Neutrophil (primary cell): ENCODE measurements around the gene UPF1.

Experiments
- H3K27ac ChIP-seq: fragments of 200-600 bp; sonication (generic); 2 replicates; pipeline ENCODE4 v1.5.1; 2016; ENCODE audit warnings: mild to moderate bottlenecking, moderate library complexity
- H3K27me3 ChIP-seq: fragments of 200-600 bp; sonication (generic); 2 replicates; pipeline ENCODE4 v1.6.0; 2016; ENCODE audit warnings: mild to moderate bottlenecking
- H3K36me3 ChIP-seq: fragments of 200-600 bp; sonication (generic); 2 replicates; pipeline ENCODE4 v1.5.1; 2017
- H3K4me1 ChIP-seq, 2 experiments: fragments of 200-600 bp in 1 of 2; sonication (generic) in 1 of 2; 1 replicate in 1 of 2; 2 replicates in 1 of 2; pipeline versions ENCODE4 v1.5.1 to v1.6.1; 2013 to 2016; ENCODE audit warnings: low read depth in 1 of 2, low read length in 1 of 2, mild to moderate bottlenecking in 1 of 2, moderate library complexity in 1 of 2; ENCODE audit not compliant: control insufficient read depth in 1 of 2, insufficient read depth in 1 of 2
- H3K4me3 ChIP-seq, 2 experiments: fragments of 200-600 bp in 1 of 2; sonication (generic) in 1 of 2; 1 replicate in 1 of 2; 2 replicates in 1 of 2; pipeline ENCODE4 v1.5.1; 2013 to 2016; ENCODE audit warnings: low read depth in 1 of 2, low read length in 1 of 2, mild to moderate bottlenecking in 1 of 2, moderate library complexity in 1 of 2
- H3K9me3 ChIP-seq: fragments of 200-600 bp; sonication (generic); 2 replicates; pipeline ENCODE4 v1.5.1; 2016
- CTCF ChIP-seq: fragments of 200-600 bp; sonication (generic); IDR thresholded peaks from 2 replicates; pipeline ENCODE4 v1.5.1; 2016; ENCODE audit warnings: antibody characterized with exemption

Gene UPF1

DNA sequence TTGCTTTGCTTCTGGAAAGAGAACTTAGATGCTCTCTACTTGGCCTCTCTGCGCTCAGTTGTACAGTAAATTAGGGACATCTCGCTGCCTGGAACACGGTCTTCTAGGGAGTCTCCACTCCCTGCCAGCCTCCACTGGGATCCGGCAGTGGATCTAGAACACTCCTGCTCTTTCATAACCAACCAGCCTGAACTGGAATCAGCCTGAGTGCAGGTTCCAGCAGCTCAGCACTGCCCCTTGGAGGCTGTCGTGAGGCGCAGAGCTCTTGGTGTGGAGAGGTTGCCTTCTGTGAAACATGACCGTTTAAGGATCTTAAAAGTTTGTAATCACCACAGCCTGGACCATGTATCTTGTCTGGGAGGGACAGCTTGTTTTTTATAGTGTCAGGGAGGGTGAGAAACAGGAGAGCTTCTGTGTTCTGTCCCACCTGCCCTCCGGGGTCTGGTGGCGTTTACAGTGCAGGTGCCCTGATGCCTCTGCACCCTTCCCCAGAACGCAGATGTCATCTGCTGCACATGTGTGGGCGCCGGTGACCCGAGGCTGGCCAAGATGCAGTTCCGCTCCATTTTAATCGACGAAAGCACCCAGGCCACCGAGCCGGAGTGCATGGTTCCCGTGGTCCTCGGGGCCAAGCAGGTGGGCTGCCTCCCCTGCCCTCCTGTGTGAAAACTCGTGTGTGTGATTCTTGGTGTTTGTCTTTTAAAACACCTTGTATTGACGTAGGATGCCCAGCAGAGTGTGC lies 24.8 kb downstream of the UPF1 start:
- H3K27me3 ChIP-seq: no peaks in the 10 kb centered on the region
- H3K9me3 ChIP-seq: no peaks in the 10 kb centered on the region
- H3K27ac ChIP-seq: no peak overlapping the region
- peaks cover 100% of the 10 kb centered on the region for H3K36me3 ChIP-seq
- H3K4me1 ChIP-seq: no peaks in the 10 kb centered on the region
- no peak for TF ChIP-seq CTCF
- no peak overlapping the region for H3K4me3 ChIP-seq

DNA sequence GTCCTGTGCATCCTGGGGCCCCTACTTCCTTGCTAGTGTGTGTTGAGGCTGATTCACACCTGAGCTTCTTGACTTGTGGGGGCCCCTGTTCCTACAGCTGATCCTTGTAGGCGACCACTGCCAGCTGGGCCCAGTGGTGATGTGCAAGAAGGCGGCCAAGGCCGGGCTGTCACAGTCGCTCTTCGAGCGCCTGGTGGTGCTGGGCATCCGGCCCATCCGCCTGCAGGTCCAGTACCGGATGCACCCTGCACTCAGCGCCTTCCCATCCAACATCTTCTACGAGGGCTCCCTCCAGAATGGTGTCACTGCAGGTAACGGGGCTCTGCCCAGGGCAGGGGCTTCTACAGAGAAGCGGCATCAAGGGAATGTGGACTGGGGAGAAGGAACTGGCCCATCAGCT lies 25.5 kb downstream of the UPF1 start:
- no peaks in the 10 kb centered on the region for H3K27me3 ChIP-seq
- no peak overlapping the region for H3K27ac ChIP-seq
- TF ChIP-seq CTCF: no peak
- H3K9me3 ChIP-seq: no peaks in the 10 kb centered on the region
- H3K36me3 ChIP-seq: peaks cover 100% of the 10 kb centered on the region
- no peaks in the 10 kb centered on the region for H3K4me1 ChIP-seq
- no peak overlapping the region for H3K4me3 ChIP-seq

DNA sequence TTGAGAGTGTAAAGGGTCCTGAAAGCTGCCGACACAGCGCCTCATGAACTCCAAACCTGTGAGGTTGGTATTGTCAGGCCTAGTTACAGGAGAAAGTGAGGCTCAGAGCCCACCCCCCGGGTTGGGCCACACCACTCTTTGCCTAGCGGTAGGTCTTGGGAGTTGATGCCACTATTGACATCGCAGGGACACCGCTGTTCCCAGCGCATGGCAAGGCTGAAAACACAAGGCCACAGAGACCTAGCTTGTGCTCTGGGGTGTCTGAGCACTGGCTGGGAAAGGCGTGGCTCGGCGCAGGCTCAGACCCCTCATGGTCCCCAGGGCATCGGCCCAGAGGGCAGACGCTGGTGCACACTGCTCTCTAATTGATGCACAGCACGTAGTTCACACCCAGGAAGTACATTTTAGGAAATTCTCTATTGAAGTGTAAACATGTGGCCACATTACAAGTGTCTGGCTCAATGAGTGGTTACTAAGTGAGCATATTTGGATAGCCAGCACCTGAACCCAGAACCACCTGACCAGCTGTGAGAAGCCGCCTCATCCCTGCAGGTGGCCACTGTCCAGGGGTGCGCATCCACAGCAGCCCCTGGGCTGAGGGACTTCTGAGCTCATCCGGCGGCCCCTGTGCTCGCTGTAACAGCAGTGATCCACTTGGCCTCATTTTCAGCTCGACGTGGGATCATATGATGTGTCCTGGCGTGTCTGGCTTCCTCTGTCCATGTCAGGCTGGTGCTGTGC lies 27.3 kb downstream of the UPF1 start:
- no peaks in the 10 kb centered on the region for H3K4me1 ChIP-seq
- H3K4me3 ChIP-seq: no peak overlapping the region
- peaks cover 100% of the 10 kb centered on the region for H3K36me3 ChIP-seq
- no peak overlapping the region for H3K27ac ChIP-seq
- no peaks in the 10 kb centered on the region for H3K9me3 ChIP-seq
- TF ChIP-seq CTCF: no peak
- no peaks in the 10 kb centered on the region for H3K27me3 ChIP-seq

DNA sequence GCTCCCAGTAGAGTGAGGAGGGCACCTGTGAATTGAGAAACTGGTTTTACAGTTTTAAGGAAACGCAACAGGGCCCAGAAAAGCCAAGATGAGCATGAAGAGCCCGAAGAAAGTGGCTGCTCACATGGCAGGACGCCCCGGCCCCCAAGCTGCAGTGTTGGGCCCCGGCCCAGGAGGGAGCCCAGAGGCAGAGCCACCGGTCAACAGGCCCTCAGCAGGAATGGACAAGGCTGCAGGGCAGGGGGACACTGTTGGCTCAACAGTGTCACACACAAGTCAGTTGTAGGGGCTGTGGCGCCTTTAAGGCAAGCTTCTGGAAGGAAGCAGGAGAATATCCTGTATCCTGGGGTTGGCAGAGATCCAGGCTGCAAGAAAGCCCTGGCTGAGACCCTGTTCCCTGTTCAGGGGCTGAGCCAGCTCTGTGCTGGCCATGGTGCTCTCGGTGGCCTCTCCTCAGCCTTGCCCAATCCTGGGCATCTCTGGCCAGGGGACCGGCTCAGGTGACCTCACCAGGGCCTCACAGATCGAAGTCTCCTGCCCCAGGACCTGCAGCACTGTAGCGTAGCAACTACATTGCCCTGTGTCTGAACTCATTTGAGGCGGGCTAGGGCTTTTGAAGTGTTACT lies 28.0 kb downstream of the UPF1 start:
- Histone ChIP-seq H3K27me3 (no peaks in the 10 kb centered on the region), H3K4me1 (no peaks in the 10 kb centered on the region), H3K36me3 (peaks cover 100% of the 10 kb centered on the region), H3K27ac (no peak overlapping the region), H3K4me3 (no peak overlapping the region), H3K9me3 (no peaks in the 10 kb centered on the region)
- TF ChIP-seq CTCF: no peak

GRCh38 chr19:18860302-18860700 lies 28.5 kb downstream of the UPF1 start:
- TF ChIP-seq CTCF: no peak
- no peak overlapping the region for H3K4me3 ChIP-seq
- H3K36me3 ChIP-seq: peaks cover 100% of the 10 kb centered on the region

More at GRCh38 chr19:18860302-18860700, 28.5 kb downstream of the UPF1 start:
- Histone ChIP-seq H3K9me3 (no peaks in the 10 kb centered on the region), H3K27ac (no peak overlapping the region), H3K27me3 (no peaks in the 10 kb centered on the region), H3K4me1 (no peaks in the 10 kb centered on the region)
